Endothelial cell (in vitro differentiated cells): ENCODE measurements around the gene DDX39A. TPM values are rescaled to one million over a fixed set of nuclear protein-coding genes. Genes with fewer than 3 reads are reported as not detected.
"Not testable (repeated sequence)": the region's sequence is repeated elsewhere in the genome, so short reads cannot be mapped to it uniquely, and the experiment has no call there.

ENCODE experiments used
- DNase-seq: peaks from one replicate; pipeline ENCODE4 v3.0.0; 2021; ENCODE audit warnings: low spot score
- H3K27ac Mint-ChIP-seq: one replicate; pipeline ENCODE4 v1.8.0; 2021; ENCODE audit warnings: mixed read lengths, inconsistent platforms; ENCODE audit not compliant: unreplicated experiment
- H3K27me3 Mint-ChIP-seq: one replicate; pipeline ENCODE4 v1.8.0; 2021; ENCODE audit warnings: mild to moderate bottlenecking, moderate library complexity, mixed read lengths, inconsistent platforms; ENCODE audit not compliant: unreplicated experiment
- H3K36me3 Mint-ChIP-seq: one replicate; pipeline ENCODE4 v1.8.0; 2021; ENCODE audit warnings: mild to moderate bottlenecking, low read depth, mixed read lengths, inconsistent platforms; ENCODE audit not compliant: unreplicated experiment
- H3K4me1 Mint-ChIP-seq: one replicate; pipeline ENCODE4 v1.8.0; 2021; ENCODE audit warnings: mild to moderate bottlenecking, mixed read lengths, inconsistent platforms; ENCODE audit not compliant: unreplicated experiment
- H3K4me3 Mint-ChIP-seq: one replicate; pipeline ENCODE4 v1.8.0; 2021; ENCODE audit warnings: mild to moderate bottlenecking, mixed read lengths, inconsistent platforms; ENCODE audit not compliant: unreplicated experiment
- H3K9me3 Mint-ChIP-seq: one replicate; pipeline ENCODE4 v1.8.0; 2021; ENCODE audit warnings: mixed read lengths, inconsistent platforms; ENCODE audit not compliant: unreplicated experiment
- CTCF ChIP-seq: fragments of 200-600 bp; sonication (generic); IDR thresholded peaks from one replicate; pipeline ENCODE4 v1.5.0; 2021; ENCODE audit warnings: antibody characterized with exemption; ENCODE audit not compliant: unreplicated experiment
- total RNA-seq: library from RNA; stranded (reverse); fragmentation: NEBNext Ultra II Directional; extraction: Animal tissue kit (Norgen Biotek cat#: 25700); gene quantifications from one replicate; pipeline ENCODE4 v1.2.1, GENCODE V29; 2021; ENCODE audit not compliant: unreplicated experiment

The DDX39A gene
- total RNA-seq, 1 donor from 2014 or later = 81.1 TPM

- no peak overlapping the region for H3K4me3 Mint-ChIP-seq
- DNase-seq = no peak
- H3K4me1 Mint-ChIP-seq = peaks cover 11% of the 10 kb centered on the region
- no peaks in the 10 kb centered on the region for H3K36me3 Mint-ChIP-seq
- H3K9me3 Mint-ChIP-seq = no peaks in the 10 kb centered on the region
- H3K27me3 Mint-ChIP-seq = peaks cover 9% of the 10 kb centered on the region
- no peak overlapping the region for H3K27ac Mint-ChIP-seq
- TF ChIP-seq CTCF = no peak
These were observed 51.1 kb downstream of the DDX39A start for GRCh38 chr19:14368011-14368513.

GRCh38 chr19:14367016-14367415 is 52.1 kb downstream of the DDX39A start:
- H3K27ac Mint-ChIP-seq = no peak overlapping the region
- no peak for DNase-seq
- no peak for TF ChIP-seq CTCF
- no peaks in the 10 kb centered on the region for H3K36me3 Mint-ChIP-seq
- H3K27me3 Mint-ChIP-seq = peaks cover 9% of the 10 kb centered on the region
- H3K4me3 Mint-ChIP-seq = no peak overlapping the region
- peaks cover 16% of the 10 kb centered on the region for H3K4me1 Mint-ChIP-seq
- H3K9me3 Mint-ChIP-seq = no peaks in the 10 kb centered on the region

GRCh38 chr19:14366529-14366928 is 52.6 kb downstream of the DDX39A start:
- Mint-ChIP-seq H3K27ac (no peak overlapping the region), H3K4me3 (no peak overlapping the region), H3K4me1 (peaks cover 19% of the 10 kb centered on the region), H3K36me3 (no peaks in the 10 kb centered on the region), H3K9me3 (no peaks in the 10 kb centered on the region), H3K27me3 (peaks cover 11% of the 10 kb centered on the region)
- DNase-seq = peak; percentile 17
- TF ChIP-seq CTCF = no peak

- Mint-ChIP-seq H3K4me1 (peaks cover 12% of the 10 kb centered on the region), H3K4me3 (peak overlapping the region; percentile 21), H3K27me3 (peaks cover 10% of the 10 kb centered on the region)
- not testable (repeated sequence) for H3K36me3 Mint-ChIP-seq, H3K9me3 Mint-ChIP-seq, DNase-seq, H3K27ac Mint-ChIP-seq
These were observed 55.1 kb downstream of the DDX39A start for GRCh38 chr19:14364098-14364443.

GRCh38 chr19:14363183-14364097 is 55.7 kb downstream of the DDX39A start:
- peaks cover 12% of the 10 kb centered on the region for H3K4me1 Mint-ChIP-seq
- H3K36me3 Mint-ChIP-seq = no peaks in the 10 kb centered on the region
- DNase-seq = peak; percentile 64
- TF ChIP-seq CTCF = no peak
- no peaks in the 10 kb centered on the region for H3K9me3 Mint-ChIP-seq
- H3K27ac Mint-ChIP-seq = peak overlapping the region; percentile 72
- peaks cover 10% of the 10 kb centered on the region for H3K27me3 Mint-ChIP-seq
- peak overlapping the region; percentile 21 for H3K4me3 Mint-ChIP-seq
